K562 (cell line): Measurements from ENCODE around the gene TMEM92. TPM values are rescaled to one million over a fixed set of nuclear protein-coding genes. Genes with fewer than 3 reads are reported as not detected.
A peak's percentile ranks its signal among the peaks of the same experiment; 100 is the strongest.

Experiments
- CC2D1A ChIP-seq: fragments of 450-650 bp; IDR thresholded peaks from 2 replicates; pipeline ENCODE4 v1.6.1; 2017; ENCODE audit warnings: mild to moderate bottlenecking
- DIDO1 ChIP-seq: fragments of 450-650 bp; IDR thresholded peaks from 2 replicates; pipeline ENCODE4 v1.6.1; 2016; ENCODE audit warnings: low read depth, missing biosample characterization, missing genetic modification characterization
- ETV1 ChIP-seq: fragments of 450-650 bp; conservative IDR thresholded peaks from 2 replicates; pipeline ENCODE4 v1.6.1; 2016; ENCODE audit warnings: missing genetic modification characterization, control low read depth, low read depth, missing compliant biosample characterization
- MTA2 ChIP-seq: fragments of 450-650 bp; IDR thresholded peaks from 2 replicates; pipeline ENCODE4 v1.6.1; 2016; ENCODE audit warnings: low read depth
- MTA3 ChIP-seq: fragments of 450-650 bp; formaldehyde crosslinking; IDR thresholded peaks from 2 replicates; pipeline ENCODE4 v1.6.1; 2017; ENCODE audit warnings: mild to moderate bottlenecking, borderline replicate concordance
- NEUROD1 ChIP-seq: fragments of 150-350 bp; IDR thresholded peaks from 2 replicates; pipeline ENCODE4 v1.6.1; 2014; ENCODE audit warnings: borderline replicate concordance, low read length, low read depth; ENCODE audit not compliant: partially characterized antibody
- NR2C2 ChIP-seq, 2 experiments: fragments of 200-800 bp in 1 of 2; sonication (Bioruptor generic) in 1 of 2; sonication (generic) in 1 of 2; formaldehyde crosslinking in 1 of 2; IDR thresholded peaks; 2 replicates each; pipeline versions ENCODE4 v1.6.1 to v1.8.0; 2016 to 2022; ENCODE audit warnings: mild to moderate bottlenecking in 1 of 2, missing compliant biosample characterization in 1 of 2, missing genetic modification characterization in 1 of 2, missing genetic modification reagents in 1 of 2
- PHF21A ChIP-seq: fragments of 450-650 bp; IDR thresholded peaks from 2 replicates; pipeline ENCODE4 v1.6.1; 2017; ENCODE audit warnings: low read depth, borderline replicate concordance
- PTRF ChIP-seq: fragments of 450-650 bp; IDR thresholded peaks from 2 replicates; pipeline ENCODE4 v1.6.1; 2016; ENCODE audit warnings: mild to moderate bottlenecking, missing genetic modification characterization, missing compliant biosample characterization
- RUNX1 ChIP-seq: sonication (generic); IDR thresholded peaks from 2 replicates; pipeline ENCODE4 v1.6.1; 2016; ENCODE audit warnings: antibody characterized with exemption, low read depth
- ZBTB17 ChIP-seq: fragments of 450-650 bp; formaldehyde crosslinking; IDR thresholded peaks from 2 replicates; pipeline ENCODE4 v1.4.0; 2020; ENCODE audit warnings: mild to moderate bottlenecking
- ZNF695 ChIP-seq: fragments of 450-650 bp; formaldehyde crosslinking; IDR thresholded peaks from 2 replicates; pipeline ENCODE4 v1.4.0; 2020; ENCODE audit warnings: mild to moderate bottlenecking, moderate library complexity
- polyA plus RNA-seq, 8 experiments: library from polyadenylated mRNA; depleted of rRNA in 4 of 8; stranded (reverse) in 5 of 8; unstranded in 3 of 8; fragments of >200 nt; fragmentation: Nextera tagmentation in 2 of 8; fragmentation: Illumina TruSeq in 1 of 8; extraction: Ambion mirVana in 2 of 8; extraction: Trizol in 1 of 8; gene quantifications; 2 replicates each; pipeline versions ENCODE4 v1.2.1 to v1.2.3, GENCODE V29; 2011 to 2014; ENCODE audit warnings: inconsistent platforms in 1 of 8, missing spikeins in 1 of 8
- total RNA-seq, 7 experiments: library from RNA; depleted of rRNA in 6 of 7; stranded (reverse); fragments of >200 nt in 6 of 7; fragmentation: Illumina TruSeq in 2 of 7; extraction: Trizol in 2 of 7; gene quantifications; 2 replicates each; pipeline versions ENCODE4 v1.2.1 to v1.2.3, GENCODE V29; 2011 to 2021; ENCODE audit warnings: low replicate concordance in 1 of 7
- TF ChIP-seq, protein P1 (sequence below), 2 experiments: IDR thresholded peaks; 2 replicates each; pipeline ENCODE4 v1.6.1; 2011; ENCODE audit warnings: borderline replicate concordance in 1 of 2, control low read depth in 1 of 2, low read depth in 1 of 2, low read length in 1 of 2, mild to moderate bottlenecking in 1 of 2, mixed read lengths in 1 of 2, moderate library complexity in 1 of 2; ENCODE audit not compliant: insufficient read depth in 1 of 2, insufficient read length in 1 of 2, poor library complexity in 1 of 2, severe bottlenecking in 1 of 2; ENCODE audit errors: extremely low read depth in 1 of 2
- TF ChIP-seq, protein P2 (sequence below): fragments of 450-650 bp; IDR thresholded peaks from 2 replicates; pipeline ENCODE4 v1.7.0; 2016; ENCODE audit warnings: borderline replicate concordance
- TF ChIP-seq, protein P3 (sequence below): fragments of 200-800 bp; sonication (Bioruptor generic); IDR thresholded peaks from 2 replicates; pipeline ENCODE4 v1.6.1; 2016; ENCODE audit warnings: missing genetic modification characterization, missing compliant biosample characterization
- TF ChIP-seq, protein P4 (sequence below): fragments of 450-650 bp; IDR thresholded peaks from 2 replicates; pipeline ENCODE4 v1.6.1; 2016; ENCODE audit warnings: mild to moderate bottlenecking

TMEM92 gene
- total and polyA plus RNA-seq, 9 of the 15 experiments (the other 6 are each of a cell fraction or from before 2014, with no cell fraction given): 0.14 to 2.1 (median 0.40) TPM

DNA sequence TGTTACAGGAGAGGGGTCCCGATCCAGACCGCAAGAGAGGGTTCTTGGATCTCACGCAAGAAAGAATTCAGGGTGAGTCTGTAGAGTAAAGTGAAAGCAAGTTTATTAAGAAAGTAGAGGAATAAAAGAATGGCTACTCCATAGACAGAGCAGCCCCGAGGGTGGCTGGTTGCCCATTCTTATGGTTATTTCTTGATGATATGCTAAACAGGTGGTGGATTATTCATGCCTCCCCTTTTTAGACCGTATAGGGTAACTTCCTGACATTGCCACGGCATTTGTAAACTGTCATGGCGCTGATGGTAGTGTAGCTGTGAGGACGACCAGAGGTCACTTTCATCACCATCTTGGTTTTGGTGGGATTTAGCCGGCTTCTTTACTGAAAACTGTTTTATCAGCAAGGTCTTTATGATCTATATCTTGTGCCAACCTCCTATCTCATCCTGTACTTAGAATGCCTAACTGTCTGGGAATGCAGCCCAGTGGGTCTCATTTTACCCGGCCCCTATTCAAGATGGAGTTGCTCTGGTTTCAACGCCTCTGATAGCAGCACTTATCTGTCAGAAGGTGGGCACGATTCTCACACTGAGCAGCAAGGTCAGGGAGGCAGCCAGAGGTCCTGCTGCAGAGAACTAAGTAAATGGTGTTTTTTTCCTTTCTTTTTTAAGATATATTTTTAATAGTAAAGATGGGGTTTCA lies 45.2 kb downstream of the TMEM92 start (continued):
- TF ChIP-seq, protein P1, sequence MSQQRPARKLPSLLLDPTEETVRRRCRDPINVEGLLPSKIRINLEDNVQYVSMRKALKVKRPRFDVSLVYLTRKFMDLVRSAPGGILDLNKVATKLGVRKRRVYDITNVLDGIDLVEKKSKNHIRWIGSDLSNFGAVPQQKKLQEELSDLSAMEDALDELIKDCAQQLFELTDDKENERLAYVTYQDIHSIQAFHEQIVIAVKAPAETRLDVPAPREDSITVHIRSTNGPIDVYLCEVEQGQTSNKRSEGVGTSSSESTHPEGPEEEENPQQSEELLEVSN (IDR thresholded peaks at IDR 0.05; ENCODE audit: borderline replicate concordance in 1 of 2, extremely low read depth in 1 of 2, insufficient read depth in 1 of 2, insufficient read length in 1 of 2, low read depth in 1 of 2, low read length in 1 of 2, poor library complexity in 1 of 2, severe bottlenecking in 1 of 2): no peak
- TF ChIP-seq CC2D1A (no peak), ETV1 (tag) (peak; percentile 54), MTA2 (no peak), MTA3 (no peak), RUNX1 (no peak), ZNF695 (CRISPR knock-in tag) (0 out of 2 replicates have a peak, but pooled peaks have one; percentile 39), PHF21A (no peak), DIDO1 (tag) (peak; percentile 64; the same call in 1 of the 2 replicates), ZBTB17 (CRISPR knock-in tag) (peak; percentile 57; the same call in 1 of the 2 replicates), NR2C2 (CRISPR knock-in tag; IDR thresholded peaks at IDR 0.05) (no peak), NR2C2 (tag; IDR thresholded peaks at IDR 0.05) (no peak), NEUROD1 (no peak), PTRF (peak; percentile 93)
- TF ChIP-seq, protein P2, sequence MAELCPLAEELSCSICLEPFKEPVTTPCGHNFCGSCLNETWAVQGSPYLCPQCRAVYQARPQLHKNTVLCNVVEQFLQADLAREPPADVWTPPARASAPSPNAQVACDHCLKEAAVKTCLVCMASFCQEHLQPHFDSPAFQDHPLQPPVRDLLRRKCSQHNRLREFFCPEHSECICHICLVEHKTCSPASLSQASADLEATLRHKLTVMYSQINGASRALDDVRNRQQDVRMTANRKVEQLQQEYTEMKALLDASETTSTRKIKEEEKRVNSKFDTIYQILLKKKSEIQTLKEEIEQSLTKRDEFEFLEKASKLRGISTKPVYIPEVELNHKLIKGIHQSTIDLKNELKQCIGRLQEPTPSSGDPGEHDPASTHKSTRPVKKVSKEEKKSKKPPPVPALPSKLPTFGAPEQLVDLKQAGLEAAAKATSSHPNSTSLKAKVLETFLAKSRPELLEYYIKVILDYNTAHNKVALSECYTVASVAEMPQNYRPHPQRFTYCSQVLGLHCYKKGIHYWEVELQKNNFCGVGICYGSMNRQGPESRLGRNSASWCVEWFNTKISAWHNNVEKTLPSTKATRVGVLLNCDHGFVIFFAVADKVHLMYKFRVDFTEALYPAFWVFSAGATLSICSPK: no peak
- TF ChIP-seq, protein P3, sequence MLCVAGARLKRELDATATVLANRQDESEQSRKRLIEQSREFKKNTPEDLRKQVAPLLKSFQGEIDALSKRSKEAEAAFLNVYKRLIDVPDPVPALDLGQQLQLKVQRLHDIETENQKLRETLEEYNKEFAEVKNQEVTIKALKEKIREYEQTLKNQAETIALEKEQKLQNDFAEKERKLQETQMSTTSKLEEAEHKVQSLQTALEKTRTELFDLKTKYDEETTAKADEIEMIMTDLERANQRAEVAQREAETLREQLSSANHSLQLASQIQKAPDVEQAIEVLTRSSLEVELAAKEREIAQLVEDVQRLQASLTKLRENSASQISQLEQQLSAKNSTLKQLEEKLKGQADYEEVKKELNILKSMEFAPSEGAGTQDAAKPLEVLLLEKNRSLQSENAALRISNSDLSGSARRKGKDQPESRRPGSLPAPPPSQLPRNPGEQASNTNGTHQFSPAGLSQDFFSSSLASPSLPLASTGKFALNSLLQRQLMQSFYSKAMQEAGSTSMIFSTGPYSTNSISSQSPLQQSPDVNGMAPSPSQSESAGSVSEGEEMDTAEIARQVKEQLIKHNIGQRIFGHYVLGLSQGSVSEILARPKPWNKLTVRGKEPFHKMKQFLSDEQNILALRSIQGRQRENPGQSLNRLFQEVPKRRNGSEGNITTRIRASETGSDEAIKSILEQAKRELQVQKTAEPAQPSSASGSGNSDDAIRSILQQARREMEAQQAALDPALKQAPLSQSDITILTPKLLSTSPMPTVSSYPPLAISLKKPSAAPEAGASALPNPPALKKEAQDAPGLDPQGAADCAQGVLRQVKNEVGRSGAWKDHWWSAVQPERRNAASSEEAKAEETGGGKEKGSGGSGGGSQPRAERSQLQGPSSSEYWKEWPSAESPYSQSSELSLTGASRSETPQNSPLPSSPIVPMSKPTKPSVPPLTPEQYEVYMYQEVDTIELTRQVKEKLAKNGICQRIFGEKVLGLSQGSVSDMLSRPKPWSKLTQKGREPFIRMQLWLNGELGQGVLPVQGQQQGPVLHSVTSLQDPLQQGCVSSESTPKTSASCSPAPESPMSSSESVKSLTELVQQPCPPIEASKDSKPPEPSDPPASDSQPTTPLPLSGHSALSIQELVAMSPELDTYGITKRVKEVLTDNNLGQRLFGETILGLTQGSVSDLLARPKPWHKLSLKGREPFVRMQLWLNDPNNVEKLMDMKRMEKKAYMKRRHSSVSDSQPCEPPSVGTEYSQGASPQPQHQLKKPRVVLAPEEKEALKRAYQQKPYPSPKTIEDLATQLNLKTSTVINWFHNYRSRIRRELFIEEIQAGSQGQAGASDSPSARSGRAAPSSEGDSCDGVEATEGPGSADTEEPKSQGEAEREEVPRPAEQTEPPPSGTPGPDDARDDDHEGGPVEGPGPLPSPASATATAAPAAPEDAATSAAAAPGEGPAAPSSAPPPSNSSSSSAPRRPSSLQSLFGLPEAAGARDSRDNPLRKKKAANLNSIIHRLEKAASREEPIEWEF: peak; percentile 63; the same call in 1 of the 2 replicates
- TF ChIP-seq, protein P4, sequence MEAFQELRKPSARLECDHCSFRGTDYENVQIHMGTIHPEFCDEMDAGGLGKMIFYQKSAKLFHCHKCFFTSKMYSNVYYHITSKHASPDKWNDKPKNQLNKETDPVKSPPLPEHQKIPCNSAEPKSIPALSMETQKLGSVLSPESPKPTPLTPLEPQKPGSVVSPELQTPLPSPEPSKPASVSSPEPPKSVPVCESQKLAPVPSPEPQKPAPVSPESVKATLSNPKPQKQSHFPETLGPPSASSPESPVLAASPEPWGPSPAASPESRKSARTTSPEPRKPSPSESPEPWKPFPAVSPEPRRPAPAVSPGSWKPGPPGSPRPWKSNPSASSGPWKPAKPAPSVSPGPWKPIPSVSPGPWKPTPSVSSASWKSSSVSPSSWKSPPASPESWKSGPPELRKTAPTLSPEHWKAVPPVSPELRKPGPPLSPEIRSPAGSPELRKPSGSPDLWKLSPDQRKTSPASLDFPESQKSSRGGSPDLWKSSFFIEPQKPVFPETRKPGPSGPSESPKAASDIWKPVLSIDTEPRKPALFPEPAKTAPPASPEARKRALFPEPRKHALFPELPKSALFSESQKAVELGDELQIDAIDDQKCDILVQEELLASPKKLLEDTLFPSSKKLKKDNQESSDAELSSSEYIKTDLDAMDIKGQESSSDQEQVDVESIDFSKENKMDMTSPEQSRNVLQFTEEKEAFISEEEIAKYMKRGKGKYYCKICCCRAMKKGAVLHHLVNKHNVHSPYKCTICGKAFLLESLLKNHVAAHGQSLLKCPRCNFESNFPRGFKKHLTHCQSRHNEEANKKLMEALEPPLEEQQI: no peak
